ENCODE results near the gene IGFBP7. TPM values are rescaled to one million over a fixed set of nuclear protein-coding genes. Genes with fewer than 3 reads are reported as not detected.

Gene IGFBP7
- total RNA-seq, 2 donors from 2014 or later = 1.1 TPM; not detected in 1

DNA sequence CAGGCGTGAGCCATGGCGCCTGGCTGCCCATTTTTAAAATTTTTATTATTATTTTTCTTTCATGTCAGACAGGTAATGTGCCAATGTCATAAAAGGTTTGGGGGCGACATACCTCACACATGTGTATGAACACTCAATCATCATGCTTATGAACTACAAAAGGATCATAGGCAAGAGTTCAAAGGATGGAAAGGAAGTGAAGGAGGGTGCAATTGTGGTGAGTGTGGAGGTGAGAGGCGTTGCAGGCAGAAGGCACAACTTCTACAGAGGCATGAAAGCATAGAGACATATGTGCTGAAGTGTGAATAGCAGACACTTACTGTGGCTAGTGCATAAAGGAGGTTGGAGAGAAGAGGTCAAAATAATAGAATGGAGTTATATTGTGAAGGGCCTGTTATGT is 4.0 kb downstream of the IGFBP7 start:
- Histone ChIP-seq H3K4me3 (ENCODE audit: low read length) (no peak overlapping the region), H3K4me1 (ENCODE audit: control insufficient read depth, insufficient read depth, low read length) (no peaks in the 10 kb centered on the region), H3K36me3 (ENCODE audit: control insufficient read depth, insufficient read depth, low read length) (no peaks in the 10 kb centered on the region), H3K9me3 (ENCODE audit: control insufficient read depth, low read length) (no peaks in the 10 kb centered on the region), H3K9ac (ENCODE audit: extremely low read depth, low read length, poor library complexity, severe bottlenecking) (no peak overlapping the region), H3K27ac (ENCODE audit: low read depth, low read length) (no peak overlapping the region), H3K27me3 (ENCODE audit: control insufficient read depth, insufficient read depth, low read length, poor library complexity, severe bottlenecking) (peaks cover 45% of the 10 kb centered on the region)
- TF ChIP-seq, protein P1, sequence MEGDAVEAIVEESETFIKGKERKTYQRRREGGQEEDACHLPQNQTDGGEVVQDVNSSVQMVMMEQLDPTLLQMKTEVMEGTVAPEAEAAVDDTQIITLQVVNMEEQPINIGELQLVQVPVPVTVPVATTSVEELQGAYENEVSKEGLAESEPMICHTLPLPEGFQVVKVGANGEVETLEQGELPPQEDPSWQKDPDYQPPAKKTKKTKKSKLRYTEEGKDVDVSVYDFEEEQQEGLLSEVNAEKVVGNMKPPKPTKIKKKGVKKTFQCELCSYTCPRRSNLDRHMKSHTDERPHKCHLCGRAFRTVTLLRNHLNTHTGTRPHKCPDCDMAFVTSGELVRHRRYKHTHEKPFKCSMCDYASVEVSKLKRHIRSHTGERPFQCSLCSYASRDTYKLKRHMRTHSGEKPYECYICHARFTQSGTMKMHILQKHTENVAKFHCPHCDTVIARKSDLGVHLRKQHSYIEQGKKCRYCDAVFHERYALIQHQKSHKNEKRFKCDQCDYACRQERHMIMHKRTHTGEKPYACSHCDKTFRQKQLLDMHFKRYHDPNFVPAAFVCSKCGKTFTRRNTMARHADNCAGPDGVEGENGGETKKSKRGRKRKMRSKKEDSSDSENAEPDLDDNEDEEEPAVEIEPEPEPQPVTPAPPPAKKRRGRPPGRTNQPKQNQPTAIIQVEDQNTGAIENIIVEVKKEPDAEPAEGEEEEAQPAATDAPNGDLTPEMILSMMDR (conservative IDR thresholded peaks at IDR 0.05) = no peak
- H3K27ac Mint-ChIP-seq = no peak overlapping the region
- H3K27me3 Mint-ChIP-seq (ENCODE audit: insufficient read depth) = peaks cover 49% of the 10 kb centered on the region
- no peaks in the 10 kb centered on the region for H3K36me3 Mint-ChIP-seq (ENCODE audit: low read depth)
- no peak for DNase-seq
- no peaks in the 10 kb centered on the region for H3K9me3 Mint-ChIP-seq
- 74 to 92% methylated on average over 2 to 3 of the region's 4 CpGs for WGBS, 2 experiments (ENCODE audit: insufficient coverage in 1 of 2, insufficient read length in 1 of 2)
- H3K4me1 Mint-ChIP-seq = peaks cover 20% of the 10 kb centered on the region
- H3K4me3 Mint-ChIP-seq = no peak overlapping the region

DNA sequence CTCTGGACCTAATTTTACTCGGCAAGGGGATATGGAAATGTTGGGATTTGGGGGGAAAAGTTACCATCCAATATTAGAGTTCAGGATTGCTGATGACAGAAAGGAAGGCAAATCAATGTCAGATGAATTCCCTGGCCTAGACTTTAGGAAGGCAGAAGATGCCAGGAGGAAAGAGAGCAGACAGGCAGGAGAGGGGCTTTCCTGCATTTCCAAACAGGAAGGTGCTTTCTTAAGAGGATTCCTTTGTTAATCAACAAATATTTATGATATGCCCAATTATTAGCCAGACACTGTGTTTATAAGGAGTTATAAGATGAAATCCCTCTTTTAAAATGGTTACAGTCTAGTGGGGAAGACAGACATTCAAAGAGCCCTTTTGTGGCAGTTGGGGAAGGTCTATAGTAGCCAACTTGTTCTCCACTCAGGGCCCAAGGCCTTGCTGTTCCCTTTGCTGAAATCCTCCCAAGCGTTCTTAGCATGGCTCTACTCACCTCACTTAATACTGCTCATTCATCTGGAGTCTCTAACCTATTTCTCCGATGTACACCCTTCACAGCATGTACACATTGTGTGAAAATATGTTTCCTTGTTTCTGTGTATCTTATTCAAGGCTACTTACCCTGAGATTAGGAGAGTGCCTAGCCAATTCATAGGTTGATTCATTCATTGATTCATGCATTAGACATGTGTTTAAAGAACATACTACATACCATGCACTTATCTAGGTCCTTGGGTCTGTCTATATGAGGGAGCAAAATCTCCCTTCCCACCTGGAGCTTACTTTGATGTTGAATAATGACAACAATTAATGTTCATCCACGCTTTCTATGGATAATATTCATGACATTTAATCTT is 5.3 kb downstream of the IGFBP7 start:
- Histone ChIP-seq H3K4me1 (ENCODE audit: control insufficient read depth, insufficient read depth, low read length) (no peaks in the 10 kb centered on the region), H3K9ac (ENCODE audit: extremely low read depth, low read length, poor library complexity, severe bottlenecking) (no peak overlapping the region), H3K36me3 (ENCODE audit: control insufficient read depth, insufficient read depth, low read length) (no peaks in the 10 kb centered on the region), H3K27me3 (ENCODE audit: control insufficient read depth, insufficient read depth, low read length, poor library complexity, severe bottlenecking) (peaks cover 32% of the 10 kb centered on the region), H3K4me3 (ENCODE audit: low read length) (no peak overlapping the region), H3K27ac (ENCODE audit: low read depth, low read length) (no peak overlapping the region), H3K9me3 (ENCODE audit: control insufficient read depth, low read length) (no peaks in the 10 kb centered on the region)
- H3K36me3 Mint-ChIP-seq (ENCODE audit: low read depth) = no peaks in the 10 kb centered on the region
- 89% methylated on average over 3 of the region's 4 CpGs; no CpG with 5 or more reads in 1 of the 2 experiments for WGBS, 2 experiments (ENCODE audit: insufficient coverage in 1 of 2, insufficient read length in 1 of 2)
- peaks cover 16% of the 10 kb centered on the region for H3K4me1 Mint-ChIP-seq
- no peaks in the 10 kb centered on the region for H3K9me3 Mint-ChIP-seq
- H3K27ac Mint-ChIP-seq = no peak overlapping the region
- H3K4me3 Mint-ChIP-seq = no peak overlapping the region
- no peak for DNase-seq
- TF ChIP-seq, protein P1 (conservative IDR thresholded peaks at IDR 0.05) = no peak
- peaks cover 39% of the 10 kb centered on the region for H3K27me3 Mint-ChIP-seq (ENCODE audit: insufficient read depth)

DNA sequence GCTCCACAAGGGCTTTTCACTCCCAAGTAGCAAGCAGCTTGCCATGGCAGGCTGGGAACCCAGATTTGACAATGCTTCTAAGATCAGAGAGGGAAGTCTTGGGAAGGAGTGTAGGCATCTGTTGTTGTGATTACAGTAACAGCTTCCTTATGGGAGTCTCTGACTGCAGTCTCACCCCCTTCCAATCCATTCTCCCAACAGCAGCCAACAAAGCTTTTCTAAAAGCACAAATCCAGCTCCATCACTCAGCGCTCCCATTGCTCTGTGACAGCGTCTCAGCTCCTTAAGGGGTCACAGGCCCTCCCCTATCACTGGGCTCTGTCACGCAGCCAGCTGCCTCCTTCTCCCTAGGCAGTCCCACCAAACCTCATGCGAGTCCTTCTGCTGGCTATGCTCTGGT is 7.1 kb downstream of the IGFBP7 start:
- H3K27ac ChIP-seq (ENCODE audit: low read depth, low read length) = peak overlapping the region; percentile 4
- Mint-ChIP-seq H3K27ac (no peak overlapping the region), H3K4me3 (no peak overlapping the region), H3K4me1 (peaks cover 24% of the 10 kb centered on the region), H3K9me3 (no peaks in the 10 kb centered on the region), H3K27me3 (ENCODE audit: insufficient read depth) (peaks cover 21% of the 10 kb centered on the region), H3K36me3 (ENCODE audit: low read depth) (no peaks in the 10 kb centered on the region)
- peaks cover 14% of the 10 kb centered on the region for H3K27me3 ChIP-seq (ENCODE audit: control insufficient read depth, insufficient read depth, low read length, poor library complexity, severe bottlenecking)
- H3K4me1 ChIP-seq (ENCODE audit: control insufficient read depth, insufficient read depth, low read length) = no peaks in the 10 kb centered on the region
- no peak overlapping the region for H3K4me3 ChIP-seq (ENCODE audit: low read length)
- no peaks in the 10 kb centered on the region for H3K9me3 ChIP-seq (ENCODE audit: control insufficient read depth, low read length)
- H3K9ac ChIP-seq (ENCODE audit: extremely low read depth, low read length, poor library complexity, severe bottlenecking) = no peak overlapping the region
- whole genome bisulfite sequencing, 2 experiments (ENCODE audit: insufficient coverage in 1 of 2, insufficient read length in 1 of 2) = 58 to 77% methylated on average over 2 to 4 of the region's 4 CpGs
- TF ChIP-seq, protein P1 (conservative IDR thresholded peaks at IDR 0.05) = no peak
- H3K36me3 ChIP-seq (ENCODE audit: control insufficient read depth, insufficient read depth, low read length) = no peaks in the 10 kb centered on the region
- no peak for DNase-seq
